ENCODE measurements around the gene DENND2A. TPM values are rescaled to one million over a fixed set of nuclear protein-coding genes. Genes with fewer than 3 reads are reported as not detected.
A peak's percentile ranks its signal among the peaks of the same experiment; 100 is the strongest.

The DENND2A gene
- total and polyA plus RNA-seq, 2 of the 4 experiments (the other 2 are of a cell fraction) = 7.5 to 10.3 TPM

GRCh38 chr7:140526787-140527664 lies 113.6 kb downstream of the DENND2A start:
- ChIA-PET CTCF (interaction anchor here (0.6 kb wide), 1 partner anchor 86 kb away, joined by 3 read pairs; no protein-coding TSS in a partner anchor), POLR2A (ENCODE audit: unreplicated experiment) (interaction anchor here (0.5 kb wide), 1 partner anchor 106 kb away, joined by 12 read pairs; no protein-coding TSS in a partner anchor)
- Histone ChIP-seq H3K27ac (ENCODE audit: insufficient read depth, low read length) (no peak overlapping the region), H3K36me3 (ENCODE audit: control insufficient read depth, insufficient read depth, low read length) (peaks cover 23% of the 10 kb centered on the region), H3K23ac (ENCODE audit: low read depth, low read length) (no peak overlapping the region), H4K20me1 (ENCODE audit: insufficient read depth, low read length) (no peaks in the 10 kb centered on the region; the same call in 1 of the 2 replicates), H2BK20ac (ENCODE audit: low read depth, low read length) (no peak overlapping the region), H2AFZ (replicated peaks; ENCODE audit: low read length, poor library complexity) (peak overlapping the region; percentile 23), H4K91ac (ENCODE audit: insufficient read depth, low read depth, low read length) (no peak overlapping the region), H3K4ac (ENCODE audit: low read depth, low read length) (no peak overlapping the region), H2BK15ac (ENCODE audit: low read depth, low read length) (no peak overlapping the region; the same call in 2 of the 3 replicates), H2AK9ac (replicated peaks; ENCODE audit: low read depth, low read length, poor library complexity) (peak overlapping the region; percentile 72), H2BK5ac (ENCODE audit: low read depth, low read length, poor library complexity, severe bottlenecking) (no peak overlapping the region), H3K9ac (ENCODE audit: low read depth, low read length) (no peak overlapping the region), H2BK120ac (ENCODE audit: low read depth, low read length) (no peak overlapping the region), H4K5ac (ENCODE audit: low read depth, low read length) (no peak overlapping the region), H3K14ac (replicated peaks; ENCODE audit: low read depth, low read length) (no peak overlapping the region), H3K4me2 (ENCODE audit: low read depth, low read length) (no peak overlapping the region), H3K9me3 (ENCODE audit: control insufficient read depth, insufficient read depth, low read length) (no peaks in the 10 kb centered on the region), H3K9me1 (ENCODE audit: insufficient read depth, low read length) (peaks cover 11% of the 10 kb centered on the region), H3K56ac (ENCODE audit: extremely low read depth, insufficient read depth, low read length) (no peak overlapping the region), H3K79me1 (ENCODE audit: low read depth in 1 of 2, low read length in 2 of 2) (no peaks in the 10 kb centered on the region; a peak in 1 of 4 replicates), H2AK5ac (ENCODE audit: low read depth, low read length) (no peak overlapping the region; the same call in 1 of the 2 replicates), H4K8ac (ENCODE audit: low read depth in 2 of 2, low read length in 2 of 2) (no peak overlapping the region), H3K4me3 (ENCODE audit: insufficient read depth, low read depth, low read length) (no peak overlapping the region), H3K27me3 (ENCODE audit: control insufficient read depth, insufficient read depth, low read length) (no peaks in the 10 kb centered on the region), H3K18ac (ENCODE audit: low read depth, low read length) (no peak overlapping the region), H3K4me1 (ENCODE audit: control insufficient read depth, insufficient read depth, low read length) (peaks cover 4% of the 10 kb centered on the region; the same call in 1 of the 2 replicates)
- ATAC-seq (ENCODE audit: low read depth) (peak; percentile 49; the same call in 1 of the 2 replicates), DNase-seq (peak; percentile 33)
- in situ Hi-C loops (cut with MboI; ENCODE audit: low sequenced_read_pairs) = no loop called here
- no TSS peak for BruUV-seq (replicated peaks)
- whole genome bisulfite sequencing, 2 experiments (ENCODE audit: extremely low coverage in 2 of 2, insufficient read length in 1 of 2) = 92% methylated on average over 15 of the region's 31 CpGs; no CpG with 5 or more reads in 1 of the 2 experiments
- intact Hi-C loops (cut with micrococcal nuclease) = no loop called here
- TF ChIP-seq CTCF (conservative IDR thresholded peaks at IDR 0.05; ENCODE audit: low read depth, low read length) = no peak
- TF ChIP-seq RAD21 (IDR thresholded peaks at IDR 0.05; ENCODE audit: low read length) = no peak
- TF ChIP-seq CEBPB (IDR thresholded peaks at IDR 0.05; ENCODE audit: low read depth, low read length) = no peak
- no peak for TF ChIP-seq POLR2A (IDR thresholded peaks at IDR 0.05; ENCODE audit: low read depth, low read length)
- no peak for TF ChIP-seq BHLHE40 (IDR thresholded peaks at IDR 0.05; ENCODE audit: low read depth, low read length)
- TF ChIP-seq RCOR1 (IDR thresholded peaks at IDR 0.05; ENCODE audit: insufficient replicate concordance, low read length) = no peak
- TF ChIP-seq MAFK (IDR thresholded peaks at IDR 0.05; ENCODE audit: low read depth, low read length) = no peak
- TF ChIP-seq SMC3 (IDR thresholded peaks at IDR 0.05; ENCODE audit: low read depth, low read length) = no peak
- no peak for TF ChIP-seq CHD1 (IDR thresholded peaks at IDR 0.05; ENCODE audit: low read depth, low read length)
- TF ChIP-seq USF2 (IDR thresholded peaks at IDR 0.05; ENCODE audit: low read depth, low read length) = no peak
- TF ChIP-seq, protein P1, sequence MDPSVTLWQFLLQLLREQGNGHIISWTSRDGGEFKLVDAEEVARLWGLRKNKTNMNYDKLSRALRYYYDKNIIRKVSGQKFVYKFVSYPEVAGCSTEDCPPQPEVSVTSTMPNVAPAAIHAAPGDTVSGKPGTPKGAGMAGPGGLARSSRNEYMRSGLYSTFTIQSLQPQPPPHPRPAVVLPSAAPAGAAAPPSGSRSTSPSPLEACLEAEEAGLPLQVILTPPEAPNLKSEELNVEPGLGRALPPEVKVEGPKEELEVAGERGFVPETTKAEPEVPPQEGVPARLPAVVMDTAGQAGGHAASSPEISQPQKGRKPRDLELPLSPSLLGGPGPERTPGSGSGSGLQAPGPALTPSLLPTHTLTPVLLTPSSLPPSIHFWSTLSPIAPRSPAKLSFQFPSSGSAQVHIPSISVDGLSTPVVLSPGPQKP (IDR thresholded peaks at IDR 0.05; ENCODE audit: borderline replicate concordance, low read depth, low read length) = no peak
- TF ChIP-seq FOS (IDR thresholded peaks at IDR 0.05; ENCODE audit: low read depth, low read length) = no peak
- TF ChIP-seq NFE2L2 (IDR thresholded peaks at IDR 0.05; ENCODE audit: low read depth, low read length) = no peak
- dilution Hi-C loops (cut with HindIII; ENCODE audit: low sequenced_read_pairs, unreplicated experiment) = no loop called here

Measured in IMR-90 (cell line).